Fibroblast of the aortic adventitia (primary cell): ENCODE measurements around the gene VWA5A. TPM values are rescaled to one million over a fixed set of nuclear protein-coding genes. Genes with fewer than 3 reads are reported as not detected.

Source experiments
- DNase-seq: peaks from one replicate; pipeline ENCODE4 v3.0.0-alpha.2; 2010; ENCODE audit warnings: low read depth
- H3K4me3 ChIP-seq: 2 replicates; pipeline ENCODE4 v1.5.1; 2011; ENCODE audit warnings: low read depth, mild to moderate bottlenecking, control low read depth, low read length, moderate library complexity
- total RNA-seq: library from RNA; depleted of rRNA; stranded (reverse); fragments of >200 nt; gene quantifications from 2 replicates; pipeline ENCODE4 v1.2.3, GENCODE V29; 2012; ENCODE audit warnings: low replicate concordance
- TF ChIP-seq, protein P1 (sequence below): IDR thresholded peaks from 2 replicates; pipeline ENCODE4 v1.5.1; 2011; ENCODE audit warnings: mild to moderate bottlenecking, low read length, control low read depth, inconsistent platforms; ENCODE audit not compliant: insufficient read depth

VWA5A gene
- total RNA-seq, 1 donor = 28.4 TPM

DNA sequence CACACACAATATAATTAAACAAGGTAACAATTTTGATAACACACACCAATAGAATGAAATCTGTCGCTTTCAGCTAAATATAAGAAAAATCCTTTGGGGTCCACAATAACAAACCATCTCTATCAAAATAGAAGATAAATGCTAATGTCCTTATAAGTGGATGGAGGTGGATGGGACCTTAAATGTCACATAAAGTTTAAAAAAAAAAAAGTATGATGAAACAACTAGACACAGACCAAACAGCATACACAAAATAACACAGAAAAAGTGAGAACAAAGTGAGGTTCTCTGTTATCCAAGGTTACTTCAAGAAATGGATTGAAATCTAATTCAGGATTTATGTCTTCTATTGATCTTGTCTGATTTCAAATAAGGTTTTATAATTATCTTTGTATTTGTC, 57.3 kb downstream of the VWA5A start:
- TF ChIP-seq, protein P1, sequence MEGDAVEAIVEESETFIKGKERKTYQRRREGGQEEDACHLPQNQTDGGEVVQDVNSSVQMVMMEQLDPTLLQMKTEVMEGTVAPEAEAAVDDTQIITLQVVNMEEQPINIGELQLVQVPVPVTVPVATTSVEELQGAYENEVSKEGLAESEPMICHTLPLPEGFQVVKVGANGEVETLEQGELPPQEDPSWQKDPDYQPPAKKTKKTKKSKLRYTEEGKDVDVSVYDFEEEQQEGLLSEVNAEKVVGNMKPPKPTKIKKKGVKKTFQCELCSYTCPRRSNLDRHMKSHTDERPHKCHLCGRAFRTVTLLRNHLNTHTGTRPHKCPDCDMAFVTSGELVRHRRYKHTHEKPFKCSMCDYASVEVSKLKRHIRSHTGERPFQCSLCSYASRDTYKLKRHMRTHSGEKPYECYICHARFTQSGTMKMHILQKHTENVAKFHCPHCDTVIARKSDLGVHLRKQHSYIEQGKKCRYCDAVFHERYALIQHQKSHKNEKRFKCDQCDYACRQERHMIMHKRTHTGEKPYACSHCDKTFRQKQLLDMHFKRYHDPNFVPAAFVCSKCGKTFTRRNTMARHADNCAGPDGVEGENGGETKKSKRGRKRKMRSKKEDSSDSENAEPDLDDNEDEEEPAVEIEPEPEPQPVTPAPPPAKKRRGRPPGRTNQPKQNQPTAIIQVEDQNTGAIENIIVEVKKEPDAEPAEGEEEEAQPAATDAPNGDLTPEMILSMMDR = no peak
- H3K4me3 ChIP-seq = no peak overlapping the region
- no peak for DNase-seq

GRCh38 chr11:124174001-124174583, 58.8 kb downstream of the VWA5A start:
- peak; percentile 73 for DNase-seq
- TF ChIP-seq, protein P1 = no peak
- no peak overlapping the region for H3K4me3 ChIP-seq

GRCh38 chr11:124176925-124177715, 61.9 kb downstream of the VWA5A start:
- no peak for DNase-seq
- no peak overlapping the region for H3K4me3 ChIP-seq
- TF ChIP-seq, protein P1 = no peak

GRCh38 chr11:124179310-124179709, 64.1 kb downstream of the VWA5A start:
- peak; percentile 15 for DNase-seq
- TF ChIP-seq, protein P1 = no peak
- no peak overlapping the region for H3K4me3 ChIP-seq

DNA sequence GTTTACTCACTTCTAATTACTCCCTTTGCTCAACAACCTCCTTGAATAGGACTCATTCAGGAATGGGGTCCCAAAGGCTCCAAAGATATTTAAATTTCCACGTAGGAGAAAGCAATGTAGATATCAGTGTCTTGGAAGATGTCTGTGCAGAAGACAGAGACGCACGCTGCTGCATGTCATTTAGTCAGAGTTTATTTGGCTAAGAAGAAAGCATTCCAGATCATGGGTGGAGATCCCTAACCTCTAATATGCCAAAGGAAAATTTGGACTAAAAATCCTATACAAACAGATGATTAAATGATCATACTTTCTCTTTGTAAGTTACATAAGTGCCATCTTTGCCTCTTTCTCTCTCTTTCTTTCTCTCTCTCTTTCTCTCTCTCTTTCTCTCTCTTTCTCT, 67.8 kb downstream of the VWA5A start, which contains the start of gene OR10D3:
Gene OR10D3, plus strand, starts transcription at position 278 of the 400 bp plus-strand sequence. CDS start 1,925 bp downstream, outside the sequence.
- no peak for DNase-seq
- H3K4me3 ChIP-seq = no peak within 1 kb of the TSS
- TF ChIP-seq, protein P1 = no peak

GRCh38 chr11:124190298-124191139, 75.3 kb downstream of the VWA5A start:
- TF ChIP-seq, protein P1 = no peak
- DNase-seq = peak; percentile 4
- H3K4me3 ChIP-seq = no peak overlapping the region
